Measurements from ENCODE around the gene ANKRD7.

Gene ANKRD7, protein sequence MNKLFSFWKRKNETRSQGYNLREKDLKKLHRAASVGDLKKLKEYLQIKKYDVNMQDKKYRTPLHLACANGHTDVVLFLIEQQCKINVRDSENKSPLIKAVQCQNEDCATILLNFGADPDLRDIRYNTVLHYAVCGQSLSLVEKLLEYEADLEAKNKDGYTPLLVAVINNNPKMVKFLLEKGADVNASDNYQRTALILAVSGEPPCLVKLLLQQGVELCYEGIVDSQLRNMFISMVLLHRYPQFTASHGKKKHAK

GRCh38 chr7:118224521-118224920, at the start of gene ANKRD7:
Gene ANKRD7 (plus strand): TSS chr7:118224704. CDS start chr7:118224831, 127 bp downstream.
- no peak for DNase-seq

DNA sequence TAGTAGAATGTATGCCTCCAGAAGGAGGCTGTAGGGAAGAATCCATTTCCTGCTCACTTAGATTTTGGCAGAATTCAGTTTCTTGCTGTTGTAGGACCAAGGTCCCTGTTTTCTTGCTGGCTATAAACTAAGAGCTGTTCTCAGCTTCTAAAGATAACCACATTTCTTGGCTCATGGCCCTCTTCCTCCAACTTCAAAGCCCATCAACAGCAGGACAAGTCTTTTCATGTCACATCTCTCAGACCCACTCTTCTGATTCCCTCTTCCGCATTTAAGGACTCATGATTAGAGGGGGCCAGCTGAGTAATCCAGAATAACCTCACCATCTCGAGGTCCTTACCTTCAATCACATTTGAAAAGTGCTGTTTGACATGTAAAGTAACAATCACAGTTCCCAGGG, 48.8 kb upstream of the ANKRD7 start:
- no peak for DNase-seq

DNA sequence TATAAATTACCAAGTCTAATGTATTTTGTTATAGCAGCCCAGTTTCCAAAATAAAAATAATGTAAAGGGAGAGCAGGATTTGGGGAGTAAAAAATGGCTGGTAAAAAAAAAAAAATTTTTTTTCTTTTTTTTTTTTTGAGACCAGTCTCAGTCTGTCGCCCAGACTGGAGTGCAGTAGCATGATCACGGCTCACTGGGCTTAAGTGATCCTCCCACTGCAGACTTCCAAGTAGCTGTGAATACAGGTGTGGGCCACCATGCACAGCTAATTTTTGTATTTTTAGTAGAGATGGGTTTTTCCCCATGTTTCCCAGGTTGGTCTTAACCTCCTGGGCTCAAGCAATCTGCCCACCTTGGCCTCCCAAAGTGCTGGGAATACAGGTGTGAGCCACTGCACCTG, 45.3 kb upstream of the ANKRD7 start:
- no peak for DNase-seq

- no peak for DNase-seq
These were observed 41.7 kb upstream of the ANKRD7 start for GRCh38 chr7:118182593-118183427.

DNA sequence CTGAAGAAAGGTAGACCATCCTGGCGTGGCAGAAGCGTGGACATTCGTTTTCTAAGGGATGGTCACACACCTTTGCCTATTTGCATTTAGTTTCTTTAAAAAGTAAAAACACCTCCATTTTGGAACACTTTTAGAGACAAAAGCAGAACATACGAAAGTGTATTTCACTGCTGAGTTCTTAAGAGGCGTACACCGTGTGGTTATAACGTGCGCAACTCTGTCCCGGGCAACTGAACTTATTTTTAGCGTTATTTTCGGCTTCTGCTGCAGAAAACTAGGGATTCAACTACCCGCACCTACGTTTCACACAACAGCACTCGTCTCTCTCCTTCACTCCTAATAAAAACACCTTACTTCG, 41.1 kb upstream of the ANKRD7 start:
- DNase-seq, result no peak

DNA sequence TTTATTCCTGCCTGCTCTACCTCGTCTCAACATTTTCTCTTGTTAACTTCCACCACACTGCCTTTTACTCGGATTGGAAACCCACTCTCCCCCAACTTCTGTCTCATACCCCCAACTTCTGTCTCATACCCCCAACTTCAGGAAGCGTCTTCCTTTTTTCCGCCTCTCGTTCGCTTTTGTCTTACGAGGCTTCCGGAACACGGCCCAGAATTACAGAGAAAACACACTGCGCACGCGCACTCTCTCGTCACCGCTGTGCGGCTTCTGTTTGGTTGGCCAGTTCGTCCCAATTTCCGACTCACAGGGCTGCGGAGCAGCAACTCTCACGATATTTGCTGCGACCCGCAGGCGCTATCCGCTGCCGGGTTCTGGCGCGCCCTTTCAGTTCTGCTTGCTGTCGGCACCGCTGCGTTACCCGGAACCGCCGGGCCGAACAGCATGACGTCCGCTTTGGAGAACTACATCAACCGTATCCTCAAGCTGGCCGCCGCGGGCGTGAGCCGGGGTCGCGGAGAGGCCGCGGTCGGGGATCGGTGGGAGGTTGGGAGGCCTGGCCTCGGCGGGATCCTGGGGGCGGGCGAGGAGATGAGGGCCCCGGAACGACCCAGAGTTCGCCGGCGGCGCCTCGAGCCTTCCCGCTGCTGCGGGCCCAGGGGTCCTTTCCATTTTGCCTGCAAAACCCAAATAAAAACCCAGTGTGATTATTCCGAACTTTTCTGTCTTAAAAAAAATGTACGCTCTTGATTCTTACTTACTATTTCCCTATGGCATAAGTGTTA, 40.5 kb upstream of the ANKRD7 start, which contains the start of gene LSM8:
Gene LSM8, plus strand, starts transcription at position 379 of the 779 bp plus-strand sequence. Its CDS starts 60 bp downstream, at position 439.
- DNase-seq, result peak; percentile 97

- DNase-seq, result no peak
These were observed 40.0 kb upstream of the ANKRD7 start for GRCh38 chr7:118184565-118184940.

GRCh38 chr7:118185163-118185860, 39.2 kb upstream of the ANKRD7 start:
- DNase-seq, result no peak

DNA sequence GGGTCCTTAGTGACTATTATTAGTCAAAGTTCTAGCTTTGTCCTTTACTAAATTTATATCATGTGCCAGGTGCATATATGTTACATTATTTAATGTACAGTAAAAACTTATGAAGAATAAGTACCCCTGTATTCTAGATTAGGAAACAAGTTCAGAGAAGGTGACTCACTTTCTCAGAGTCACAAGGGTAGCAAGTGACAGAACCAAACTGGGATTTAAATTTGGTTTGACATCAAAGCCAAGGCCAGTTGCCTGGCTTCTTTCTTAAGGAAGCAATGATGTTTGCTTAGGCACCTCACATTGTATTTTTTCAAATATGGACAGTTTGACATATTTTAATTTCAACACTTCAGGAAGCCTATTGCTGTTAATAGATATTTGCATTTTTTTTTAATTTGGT, 38.0 kb upstream of the ANKRD7 start:
- no peak for DNase-seq

DNA sequence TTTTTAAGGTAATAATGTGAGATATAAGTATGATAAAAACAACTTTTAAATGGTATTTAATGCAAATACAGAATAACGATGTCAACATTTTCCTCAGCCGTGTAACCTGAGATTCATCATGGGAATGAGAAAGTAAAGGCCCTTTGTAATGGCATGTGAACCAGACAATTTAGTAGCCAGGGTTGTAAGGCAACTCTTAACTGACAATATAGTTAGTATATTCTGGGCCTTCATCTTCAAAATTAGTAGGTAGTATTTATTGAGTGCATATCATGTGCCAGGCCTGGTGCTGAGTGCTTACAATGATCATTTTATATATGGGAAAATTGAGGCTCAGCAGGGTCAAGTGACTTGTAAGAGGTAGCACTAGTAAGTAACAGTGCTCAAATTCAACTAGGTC, 29.9 kb upstream of the ANKRD7 start:
- no peak for DNase-seq

DNA sequence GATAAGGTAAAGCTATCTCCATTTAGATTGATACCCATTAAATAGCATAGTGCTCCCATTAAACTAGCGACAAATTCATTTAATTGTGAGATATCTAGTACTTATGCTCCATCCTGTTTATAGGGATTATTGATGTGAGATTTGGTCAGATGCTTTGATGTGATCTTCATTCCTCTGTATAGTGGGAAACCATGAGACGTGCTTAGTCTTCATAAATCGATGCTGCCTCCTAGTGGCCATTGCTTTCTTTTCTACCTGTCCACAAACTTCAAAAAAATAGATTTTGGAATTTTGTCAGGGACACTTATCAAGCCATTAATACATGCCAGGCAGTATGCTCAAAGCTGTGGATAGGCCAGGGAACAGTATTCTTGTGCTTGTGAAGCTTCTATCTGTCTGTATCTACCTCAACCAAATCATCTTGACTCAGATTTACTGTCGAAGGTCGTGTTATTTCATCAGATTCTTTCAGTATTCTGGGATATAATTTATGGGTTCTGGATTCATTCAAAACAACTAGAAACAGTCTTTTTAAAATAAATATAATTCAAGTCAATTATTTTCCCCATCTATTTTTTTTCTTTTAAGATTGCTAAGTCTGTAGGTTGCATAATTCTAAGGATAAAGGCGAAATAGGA, 28.5 kb upstream of the ANKRD7 start:
- no peak for DNase-seq

DNA sequence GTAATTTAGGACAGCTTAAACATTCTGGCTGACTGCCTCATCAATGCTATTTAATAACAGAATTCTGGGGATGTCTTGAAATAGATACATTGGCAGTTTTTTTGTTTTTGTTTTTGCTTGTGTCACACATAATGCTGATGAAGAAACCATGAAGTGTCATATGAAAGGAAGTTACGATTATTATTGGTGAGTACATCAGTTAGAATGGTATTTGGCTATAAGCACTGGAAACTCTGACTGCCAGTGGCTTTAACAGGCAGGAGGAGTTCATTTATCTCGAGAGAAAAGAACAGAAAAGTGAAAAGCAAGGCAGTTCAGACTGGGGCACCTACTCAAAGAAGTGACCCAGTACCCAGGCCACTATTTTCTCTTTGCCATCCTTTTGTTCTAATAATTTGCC, 22.4 kb upstream of the ANKRD7 start:
- DNase-seq, result no peak

- peak; percentile 88 for DNase-seq
These were observed 10.3 kb upstream of the ANKRD7 start for GRCh38 chr7:118214051-118214832.

DNA sequence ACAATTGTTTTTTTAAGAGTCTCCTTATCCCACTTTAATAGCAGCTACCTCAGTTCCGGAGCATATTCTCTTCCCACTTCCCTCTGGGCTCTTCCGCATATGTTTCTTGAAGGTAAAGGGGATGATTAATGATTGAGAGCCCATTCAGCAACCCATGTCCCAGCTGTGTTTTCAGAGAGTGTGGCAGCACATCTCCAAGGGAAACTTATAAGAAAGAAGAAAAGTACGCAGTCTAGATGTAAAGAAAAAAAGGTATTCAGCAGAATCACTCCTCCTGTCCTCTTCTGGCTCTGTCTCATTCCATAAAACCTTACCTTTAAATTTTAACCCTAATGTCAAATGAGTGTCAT, 9.7 kb upstream of the ANKRD7 start:
- DNase-seq, result no peak

GRCh38 chr7:118217210-118217619, 7.3 kb upstream of the ANKRD7 start:
- no peak for DNase-seq

DNA sequence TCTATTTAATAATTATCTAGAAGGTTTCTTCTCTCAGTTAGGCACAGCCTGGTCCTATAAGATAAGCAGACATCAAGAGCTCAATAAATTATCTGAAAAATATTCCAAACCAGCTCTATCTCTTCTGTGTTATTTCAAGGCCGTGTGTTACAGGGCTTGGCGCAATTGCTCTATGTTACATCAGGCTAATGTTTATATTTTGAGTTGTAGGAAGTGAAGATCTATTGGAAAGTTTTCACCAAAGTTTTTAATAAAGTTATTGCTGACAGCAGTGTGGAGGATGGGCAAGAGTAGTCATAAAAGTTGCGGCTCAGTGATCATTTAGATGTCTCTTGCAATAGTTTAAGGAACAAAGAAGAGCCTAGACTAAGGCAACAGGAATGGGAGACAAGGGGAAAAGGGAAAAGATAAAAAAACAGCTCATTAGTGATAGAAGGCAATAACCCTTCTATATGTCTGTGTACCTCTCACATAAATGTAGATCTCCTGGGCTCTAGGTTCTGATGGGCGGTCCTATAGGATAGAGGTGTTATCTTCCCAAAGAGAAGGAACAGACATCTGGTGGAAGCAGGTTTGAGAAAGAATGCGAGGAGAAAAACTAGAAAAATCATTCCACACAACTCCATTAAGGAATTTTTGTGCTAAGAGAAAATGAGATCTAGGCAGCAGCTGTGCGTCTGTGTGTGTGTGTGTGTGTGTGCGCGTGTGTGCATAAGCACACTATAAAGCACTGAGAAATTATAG, 5.9 kb upstream of the ANKRD7 start:
- DNase-seq, result no peak

DNA sequence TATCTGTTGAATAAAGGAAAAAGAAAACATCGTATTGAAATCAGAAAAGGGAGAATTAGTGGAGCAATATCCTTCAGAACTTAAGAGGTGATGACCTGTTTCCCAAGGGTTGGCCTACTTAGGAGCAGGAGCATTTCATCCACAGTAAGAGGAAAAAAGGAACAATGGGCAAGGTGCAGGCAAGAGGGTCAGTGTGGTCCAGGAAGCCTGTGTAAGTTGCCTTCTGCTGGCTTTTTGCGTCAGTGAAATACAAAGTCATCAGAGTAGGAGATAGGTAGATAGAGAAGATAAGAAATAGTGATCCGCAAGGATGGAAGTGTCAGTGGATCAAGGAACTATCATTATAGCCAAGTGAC, 5.4 kb upstream of the ANKRD7 start:
- DNase-seq, result no peak

DNA sequence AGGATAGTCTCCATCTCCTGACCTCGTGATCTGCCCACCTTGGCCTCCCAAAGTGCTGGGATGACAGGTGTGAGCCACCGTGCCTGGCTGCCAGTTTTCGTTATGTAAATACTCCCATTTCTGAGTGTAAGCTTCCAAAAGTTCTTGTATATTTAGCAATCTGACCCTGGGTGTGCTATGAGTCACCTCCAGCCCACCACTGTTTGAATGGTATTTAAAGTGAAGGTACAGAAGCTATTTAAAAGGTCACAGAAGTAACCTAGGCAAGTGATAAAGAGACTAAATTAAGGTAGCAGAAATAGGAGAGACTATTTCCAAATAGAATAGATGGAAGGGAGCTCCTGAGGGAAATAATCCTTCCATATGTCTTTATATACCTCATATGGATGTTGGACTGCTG, 3.9 kb upstream of the ANKRD7 start:
- no peak for DNase-seq

- DNase-seq, result no peak
These were observed 1.9 kb upstream of the ANKRD7 start for GRCh38 chr7:118222591-118222990.

DNA sequence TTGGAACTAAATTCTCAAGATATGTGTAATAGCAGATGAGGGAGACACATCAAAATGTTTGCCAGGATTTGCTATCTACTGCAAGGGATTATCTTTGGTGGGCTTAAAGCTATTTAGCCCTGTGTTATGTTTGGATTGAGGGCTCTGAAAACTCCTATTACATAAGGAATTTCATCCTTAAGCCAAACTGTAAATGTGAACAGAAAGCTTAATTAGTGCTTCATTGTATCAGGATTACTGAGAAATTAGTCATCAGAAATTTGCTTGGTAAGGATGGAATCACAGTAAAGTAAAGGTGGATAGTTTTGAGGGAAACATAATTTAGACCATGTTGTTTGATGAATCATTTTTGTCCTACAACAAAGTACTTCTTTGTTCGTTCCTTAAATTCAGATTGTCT, 8.3 kb downstream of the ANKRD7 start:
- no peak for DNase-seq

DNA sequence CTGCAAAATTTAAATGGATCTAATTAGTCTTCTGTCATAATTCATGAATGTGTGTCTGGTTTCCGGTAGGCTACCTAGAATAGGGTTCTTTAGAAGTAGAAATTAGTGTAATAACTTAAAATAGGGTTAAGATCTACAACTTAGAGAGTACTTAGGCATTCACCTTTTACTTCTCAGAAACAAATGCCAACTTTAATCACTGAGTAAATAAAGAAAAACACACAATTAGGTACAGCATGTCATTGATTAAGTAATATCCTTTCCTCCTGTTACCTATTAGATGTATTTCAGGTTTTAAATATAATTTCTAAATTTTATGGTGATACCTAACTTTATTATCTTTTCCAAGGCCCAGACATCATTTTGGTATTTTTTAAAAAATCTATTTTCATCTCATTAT, 9.3 kb downstream of the ANKRD7 start:
- no peak for DNase-seq
